ENCODE results near the gene LENG8.
A peak's percentile ranks its signal among the peaks of the same experiment; 100 is the strongest.

Gene LENG8

GRCh38 chr19:54431255-54431838 is 17.7 kb upstream of the LENG8 start (continued):
- TF ChIP-seq ZNF521 (tag by site-specific recombination; IDR thresholded peaks at IDR 0.05) (no peak), ZNF501 (tag by site-specific recombination; IDR thresholded peaks at IDR 0.05) (no peak), ZFP3 (tag by site-specific recombination; IDR thresholded peaks at IDR 0.05; ENCODE audit: low read depth) (no peak), ZNF624 (tag by site-specific recombination; IDR thresholded peaks at IDR 0.05) (no peak), ZNF571 (tag by site-specific recombination; IDR thresholded peaks at IDR 0.05) (no peak), ZNF311 (tag by site-specific recombination; IDR thresholded peaks at IDR 0.05; ENCODE audit: borderline replicate concordance) (no peak), ZFHX2 (tag by site-specific recombination; conservative IDR thresholded peaks at IDR 0.05) (no peak), ZNF600 (tag by site-specific recombination; IDR thresholded peaks at IDR 0.05) (peak; percentile 71), ZNF677 (tag by site-specific recombination; IDR thresholded peaks at IDR 0.05) (no peak), ZNF513 (tag by site-specific recombination; IDR thresholded peaks at IDR 0.05) (no peak), ZNF302 (tag by site-specific recombination; IDR thresholded peaks at IDR 0.05; ENCODE audit: low read depth) (no peak), HOXC10 (CRISPR knock-in tag; IDR thresholded peaks at IDR 0.05) (no peak), SCRT1 (tag by site-specific recombination; IDR thresholded peaks at IDR 0.05; ENCODE audit: borderline replicate concordance) (no peak), ZSCAN18 (tag by site-specific recombination; IDR thresholded peaks at IDR 0.05) (no peak), ZNF140 (tag by site-specific recombination; IDR thresholded peaks at IDR 0.05) (no peak), ZNF350 (tag by site-specific recombination; IDR thresholded peaks at IDR 0.05) (no peak), MYNN (tag by site-specific recombination; IDR thresholded peaks at IDR 0.05; ENCODE audit: borderline replicate concordance) (no peak), PBX3 (CRISPR knock-in tag; IDR thresholded peaks at IDR 0.05) (no peak; the same call in 1 of the 2 replicates), ZNF629 (tag by site-specific recombination; IDR thresholded peaks at IDR 0.05) (no peak), ZBTB20 (tag by site-specific recombination; IDR thresholded peaks at IDR 0.05) (peak; percentile 74), ZIC2 (tag by site-specific recombination; IDR thresholded peaks at IDR 0.05) (peak; percentile 57; the same call in 1 of the 2 replicates), ZNF16 (tag by site-specific recombination; IDR thresholded peaks at IDR 0.05; ENCODE audit: low read depth) (no peak), ZNF394 (tag by site-specific recombination; IDR thresholded peaks at IDR 0.05; ENCODE audit: borderline replicate concordance) (no peak)
- TF ChIP-seq, protein P1, sequence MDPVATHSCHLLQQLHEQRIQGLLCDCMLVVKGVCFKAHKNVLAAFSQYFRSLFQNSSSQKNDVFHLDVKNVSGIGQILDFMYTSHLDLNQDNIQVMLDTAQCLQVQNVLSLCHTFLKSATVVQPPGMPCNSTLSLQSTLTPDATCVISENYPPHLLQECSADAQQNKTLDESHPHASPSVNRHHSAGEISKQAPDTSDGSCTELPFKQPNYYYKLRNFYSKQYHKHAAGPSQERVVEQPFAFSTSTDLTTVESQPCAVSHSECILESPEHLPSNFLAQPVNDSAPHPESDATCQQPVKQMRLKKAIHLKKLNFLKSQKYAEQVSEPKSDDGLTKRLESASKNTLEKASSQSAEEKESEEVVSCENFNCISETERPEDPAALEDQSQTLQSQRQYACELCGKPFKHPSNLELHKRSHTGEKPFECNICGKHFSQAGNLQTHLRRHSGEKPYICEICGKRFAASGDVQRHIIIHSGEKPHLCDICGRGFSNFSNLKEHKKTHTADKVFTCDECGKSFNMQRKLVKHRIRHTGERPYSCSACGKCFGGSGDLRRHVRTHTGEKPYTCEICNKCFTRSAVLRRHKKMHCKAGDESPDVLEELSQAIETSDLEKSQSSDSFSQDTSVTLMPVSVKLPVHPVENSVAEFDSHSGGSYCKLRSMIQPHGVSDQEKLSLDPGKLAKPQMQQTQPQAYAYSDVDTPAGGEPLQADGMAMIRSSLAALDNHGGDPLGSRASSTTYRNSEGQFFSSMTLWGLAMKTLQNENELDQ (tag by site-specific recombination; IDR thresholded peaks at IDR 0.05; ENCODE audit: low read depth): no peak
- TF ChIP-seq, protein P2, sequence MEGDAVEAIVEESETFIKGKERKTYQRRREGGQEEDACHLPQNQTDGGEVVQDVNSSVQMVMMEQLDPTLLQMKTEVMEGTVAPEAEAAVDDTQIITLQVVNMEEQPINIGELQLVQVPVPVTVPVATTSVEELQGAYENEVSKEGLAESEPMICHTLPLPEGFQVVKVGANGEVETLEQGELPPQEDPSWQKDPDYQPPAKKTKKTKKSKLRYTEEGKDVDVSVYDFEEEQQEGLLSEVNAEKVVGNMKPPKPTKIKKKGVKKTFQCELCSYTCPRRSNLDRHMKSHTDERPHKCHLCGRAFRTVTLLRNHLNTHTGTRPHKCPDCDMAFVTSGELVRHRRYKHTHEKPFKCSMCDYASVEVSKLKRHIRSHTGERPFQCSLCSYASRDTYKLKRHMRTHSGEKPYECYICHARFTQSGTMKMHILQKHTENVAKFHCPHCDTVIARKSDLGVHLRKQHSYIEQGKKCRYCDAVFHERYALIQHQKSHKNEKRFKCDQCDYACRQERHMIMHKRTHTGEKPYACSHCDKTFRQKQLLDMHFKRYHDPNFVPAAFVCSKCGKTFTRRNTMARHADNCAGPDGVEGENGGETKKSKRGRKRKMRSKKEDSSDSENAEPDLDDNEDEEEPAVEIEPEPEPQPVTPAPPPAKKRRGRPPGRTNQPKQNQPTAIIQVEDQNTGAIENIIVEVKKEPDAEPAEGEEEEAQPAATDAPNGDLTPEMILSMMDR (tag by site-specific recombination; IDR thresholded peaks at IDR 0.05): no peak
- TF ChIP-seq, protein P3, sequence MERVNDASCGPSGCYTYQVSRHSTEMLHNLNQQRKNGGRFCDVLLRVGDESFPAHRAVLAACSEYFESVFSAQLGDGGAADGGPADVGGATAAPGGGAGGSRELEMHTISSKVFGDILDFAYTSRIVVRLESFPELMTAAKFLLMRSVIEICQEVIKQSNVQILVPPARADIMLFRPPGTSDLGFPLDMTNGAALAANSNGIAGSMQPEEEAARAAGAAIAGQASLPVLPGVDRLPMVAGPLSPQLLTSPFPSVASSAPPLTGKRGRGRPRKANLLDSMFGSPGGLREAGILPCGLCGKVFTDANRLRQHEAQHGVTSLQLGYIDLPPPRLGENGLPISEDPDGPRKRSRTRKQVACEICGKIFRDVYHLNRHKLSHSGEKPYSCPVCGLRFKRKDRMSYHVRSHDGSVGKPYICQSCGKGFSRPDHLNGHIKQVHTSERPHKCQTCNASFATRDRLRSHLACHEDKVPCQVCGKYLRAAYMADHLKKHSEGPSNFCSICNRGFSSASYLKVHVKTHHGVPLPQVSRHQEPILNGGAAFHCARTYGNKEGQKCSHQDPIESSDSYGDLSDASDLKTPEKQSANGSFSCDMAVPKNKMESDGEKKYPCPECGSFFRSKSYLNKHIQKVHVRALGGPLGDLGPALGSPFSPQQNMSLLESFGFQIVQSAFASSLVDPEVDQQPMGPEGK (tag by site-specific recombination; IDR thresholded peaks at IDR 0.05): peak; percentile 62; the same call in 1 of the 2 replicates
- TF ChIP-seq, protein P4, sequence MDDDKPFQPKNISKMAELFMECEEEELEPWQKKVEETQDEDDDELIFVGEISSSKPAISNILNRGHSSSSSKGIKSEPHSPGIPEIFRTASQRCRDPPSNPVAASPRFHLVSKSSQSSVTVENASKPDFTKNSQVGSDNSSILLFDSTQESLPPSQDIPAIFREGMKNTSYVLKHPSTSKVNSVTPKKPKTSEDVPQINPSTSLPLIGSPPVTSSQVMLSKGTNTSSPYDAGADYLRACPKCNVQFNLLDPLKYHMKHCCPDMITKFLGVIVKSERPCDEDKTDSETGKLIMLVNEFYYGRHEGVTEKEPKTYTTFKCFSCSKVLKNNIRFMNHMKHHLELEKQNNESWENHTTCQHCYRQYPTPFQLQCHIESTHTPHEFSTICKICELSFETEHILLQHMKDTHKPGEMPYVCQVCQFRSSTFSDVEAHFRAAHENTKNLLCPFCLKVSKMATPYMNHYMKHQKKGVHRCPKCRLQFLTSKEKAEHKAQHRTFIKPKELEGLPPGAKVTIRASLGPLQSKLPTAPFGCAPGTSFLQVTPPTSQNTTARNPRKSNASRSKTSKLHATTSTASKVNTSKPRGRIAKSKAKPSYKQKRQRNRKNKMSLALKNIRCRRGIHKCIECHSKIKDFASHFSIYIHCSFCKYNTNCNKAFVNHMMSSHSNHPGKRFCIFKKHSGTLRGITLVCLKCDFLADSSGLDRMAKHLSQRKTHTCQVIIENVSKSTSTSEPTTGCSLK (tag by site-specific recombination; IDR thresholded peaks at IDR 0.05): no peak

All from HEK293 (cell line).